CD4-positive, CD25-positive, alpha-beta regulatory T cell (primary cell): Measurements from ENCODE around the gene L3MBTL4. TPM values are rescaled to one million over a fixed set of nuclear protein-coding genes. Genes with fewer than 3 reads are reported as not detected.
"Not testable (repeated sequence)": the region's sequence is repeated elsewhere in the genome, so short reads cannot be mapped to it uniquely, and the experiment has no call there.

Experiments used
- ATAC-seq, 2 donors: fragments of 150-1000 bp; cut with Tn5 transposase; one replicate each; pipeline ENCODE4 v1.10.0; 2021; ENCODE audit warnings: low read depth in 2 of 2, moderate number of reproducible peaks in 2 of 2, moderate library complexity in 1 of 2
- DNase-seq, 3 donors: peaks; one replicate each; pipeline versions ENCODE4 v3.0.0 to v3.0.0-alpha.2; 2012 to 2022; ENCODE audit warnings: mixed read lengths in 1 of 3
- H3K27ac ChIP-seq: one replicate; pipeline ENCODE4 v1.7.0; 2013; ENCODE audit warnings: mild to moderate bottlenecking, low read length; ENCODE audit not compliant: insufficient read depth, poor library complexity, severe bottlenecking
- H3K27me3 ChIP-seq: one replicate; pipeline ENCODE4 v1.7.0; 2013; ENCODE audit warnings: low read length; ENCODE audit not compliant: control insufficient read depth, insufficient read depth
- H3K36me3 ChIP-seq: one replicate; pipeline ENCODE4 v1.7.0; 2013; ENCODE audit warnings: mild to moderate bottlenecking, low read length, moderate library complexity; ENCODE audit not compliant: control insufficient read depth, insufficient read depth
- H3K4me1 ChIP-seq: 2 replicates; pipeline ENCODE4 v1.7.0; 2013; ENCODE audit warnings: mild to moderate bottlenecking, low read length; ENCODE audit not compliant: insufficient read depth, control insufficient read depth, poor library complexity, severe bottlenecking
- H3K4me3 ChIP-seq: one replicate; pipeline ENCODE4 v1.7.0; 2013; ENCODE audit warnings: low read depth, mild to moderate bottlenecking, low read length, moderate library complexity
- H3K9me3 ChIP-seq, 2 experiments: 1 replicate in 1 of 2; 2 replicates in 1 of 2; pipeline ENCODE4 v1.7.0; 2013; ENCODE audit warnings: low read length in 2 of 2, mild to moderate bottlenecking in 1 of 2, moderate library complexity in 1 of 2; ENCODE audit not compliant: control insufficient read depth in 2 of 2
- H3K27ac Mint-ChIP-seq, 3 donors: one replicate each; pipeline ENCODE4 v1.8.0; 2020 to 2022; ENCODE audit warnings: mild to moderate bottlenecking in 3 of 3, mixed read lengths in 3 of 3, moderate library complexity in 2 of 3
- H3K27me3 Mint-ChIP-seq: one replicate; pipeline ENCODE4 v1.8.0; 2022; ENCODE audit warnings: mild to moderate bottlenecking, mixed read lengths
- H3K36me3 Mint-ChIP-seq: one replicate; pipeline ENCODE4 v1.8.0; 2020; ENCODE audit warnings: mixed read lengths
- H3K4me1 Mint-ChIP-seq, 4 donors: one replicate each; pipeline ENCODE4 v1.8.0; 2020 to 2022; ENCODE audit warnings: mixed read lengths in 4 of 4, mild to moderate bottlenecking in 1 of 4
- H3K4me3 Mint-ChIP-seq, 4 donors: one replicate each; pipeline ENCODE4 v1.8.0; 2020 to 2022; ENCODE audit warnings: mild to moderate bottlenecking in 4 of 4, mixed read lengths in 4 of 4, moderate library complexity in 3 of 4
- H3K9me3 Mint-ChIP-seq, 7 donors: one replicate each; pipeline ENCODE4 v1.8.0; 2020 to 2022; ENCODE audit warnings: mixed read lengths in 7 of 7, mild to moderate bottlenecking in 3 of 7, moderate library complexity in 2 of 7
- polyA plus RNA-seq, 4 donors: library from polyadenylated mRNA; unstranded; fragments of 300-500 nt; fragmentation: Illumina TruSeq; gene quantifications; one replicate each; pipeline ENCODE4 v1.2.3, GENCODE V29; 2021
- total RNA-seq: library from RNA; stranded (reverse); gene quantifications from one replicate; pipeline ENCODE4 v1.2.3, GENCODE V29; 2022

Gene L3MBTL4
- total and polyA plus RNA-seq, 5 donors from 2014 or later: 2.1 TPM; not detected in 4

DNA sequence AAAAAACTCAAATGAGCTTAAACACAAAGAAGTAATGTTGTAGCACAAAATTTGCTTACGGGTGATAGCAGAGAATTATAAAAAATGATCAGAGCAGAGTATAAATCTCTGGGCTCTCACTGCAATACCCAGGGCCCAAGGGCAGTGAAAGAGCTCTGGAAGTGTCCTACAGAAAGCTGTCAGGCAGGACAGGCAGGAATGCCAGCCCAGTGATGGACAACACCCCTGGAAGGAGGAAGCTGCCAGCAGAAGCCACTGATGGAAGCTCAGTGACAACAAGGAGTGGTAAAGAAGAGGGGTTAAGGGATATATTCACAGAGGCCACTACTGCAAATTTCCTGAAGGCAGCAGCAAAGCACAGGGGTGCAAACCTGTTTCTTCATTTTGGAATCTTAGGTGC is 214.9 kb downstream of the L3MBTL4 start:
- Histone ChIP-seq H3K4me1 (no peaks in the 10 kb centered on the region), H3K27ac (no peak overlapping the region), H3K9me3 (no peaks in the 10 kb centered on the region), H3K36me3 (no peaks in the 10 kb centered on the region), H3K4me3 (no peak overlapping the region), H3K27me3 (no peaks in the 10 kb centered on the region)
- ATAC-seq (no peak), DNase-seq (no peak)
- Mint-ChIP-seq H3K27me3 (no peaks in the 10 kb centered on the region), H3K36me3 (no peaks in the 10 kb centered on the region), H3K9me3 (peaks cover 0 to 7% (median 3%) of the 10 kb centered on the region in 7 donors), H3K27ac (no peak overlapping the region), H3K4me3 (no peak overlapping the region), H3K4me1 (no peaks in the 10 kb centered on the region)

DNA sequence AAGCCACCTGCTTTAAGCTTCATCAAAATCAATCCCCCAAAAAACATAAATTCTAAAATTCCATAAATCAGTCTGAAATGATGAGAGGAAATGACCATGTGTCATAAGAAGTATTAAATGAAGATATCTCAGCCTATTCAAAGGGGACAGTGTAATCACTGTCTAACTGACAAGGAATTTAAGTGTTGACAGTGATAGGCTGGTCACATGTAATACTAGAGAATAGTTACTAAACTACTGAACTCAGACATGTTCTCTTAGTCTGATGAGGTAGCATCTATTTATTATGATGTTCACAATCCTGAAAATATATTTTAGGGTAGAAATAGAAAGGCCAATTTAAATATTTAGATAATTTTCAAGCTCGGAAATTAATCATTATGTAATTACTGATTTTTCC is 216.1 kb downstream of the L3MBTL4 start:
- Histone ChIP-seq H3K36me3 (no peaks in the 10 kb centered on the region), H3K27ac (no peak overlapping the region), H3K9me3 (no peaks in the 10 kb centered on the region), H3K4me3 (no peak overlapping the region), H3K27me3 (no peaks in the 10 kb centered on the region), H3K4me1 (no peaks in the 10 kb centered on the region)
- Mint-ChIP-seq H3K9me3 (peaks cover 0 to 7% (median 3%) of the 10 kb centered on the region in 7 donors), H3K36me3 (no peaks in the 10 kb centered on the region), H3K27me3 (no peaks in the 10 kb centered on the region), H3K4me1 (no peaks in the 10 kb centered on the region), H3K4me3 (no peak overlapping the region), H3K27ac (no peak overlapping the region)
- ATAC-seq (no peak), DNase-seq (no peak)

DNA sequence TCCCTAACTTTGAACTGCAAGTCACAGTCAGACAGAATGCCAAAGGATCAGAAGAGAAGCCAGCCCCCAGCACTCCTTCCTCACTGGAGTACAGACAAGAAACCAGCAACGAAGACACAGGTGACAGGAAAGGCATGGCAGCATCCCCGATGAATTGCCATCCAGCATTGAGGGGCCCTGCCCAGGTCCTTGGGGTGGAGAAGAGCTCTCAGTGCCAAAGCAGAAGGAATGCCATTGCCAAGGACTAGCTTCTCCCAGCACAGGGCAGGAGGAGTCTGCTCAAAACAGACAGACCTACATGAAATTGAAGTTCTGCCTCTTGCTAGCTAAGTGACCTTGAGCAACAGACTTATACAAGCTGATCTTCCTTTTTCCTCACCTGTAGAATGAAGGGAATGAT is 220.1 kb downstream of the L3MBTL4 start:
- no peak overlapping the region for H3K4me3 ChIP-seq
- no peaks in the 10 kb centered on the region for H3K36me3 ChIP-seq
- no peaks in the 10 kb centered on the region for H3K27me3 ChIP-seq
- Mint-ChIP-seq H3K9me3 (peaks cover 0 to 7% (median 2%) of the 10 kb centered on the region in 7 donors), H3K4me1 (no peaks in the 10 kb centered on the region), H3K27me3 (no peaks in the 10 kb centered on the region), H3K4me3 (no peak overlapping the region), H3K36me3 (no peaks in the 10 kb centered on the region), H3K27ac (no peak overlapping the region)
- H3K4me1 ChIP-seq: no peaks in the 10 kb centered on the region
- ATAC-seq (no peak), DNase-seq (no peak)
- H3K27ac ChIP-seq: no peak overlapping the region
- H3K9me3 ChIP-seq: peaks cover 0 to 7% of the 10 kb centered on the region in 2 experiments

DNA sequence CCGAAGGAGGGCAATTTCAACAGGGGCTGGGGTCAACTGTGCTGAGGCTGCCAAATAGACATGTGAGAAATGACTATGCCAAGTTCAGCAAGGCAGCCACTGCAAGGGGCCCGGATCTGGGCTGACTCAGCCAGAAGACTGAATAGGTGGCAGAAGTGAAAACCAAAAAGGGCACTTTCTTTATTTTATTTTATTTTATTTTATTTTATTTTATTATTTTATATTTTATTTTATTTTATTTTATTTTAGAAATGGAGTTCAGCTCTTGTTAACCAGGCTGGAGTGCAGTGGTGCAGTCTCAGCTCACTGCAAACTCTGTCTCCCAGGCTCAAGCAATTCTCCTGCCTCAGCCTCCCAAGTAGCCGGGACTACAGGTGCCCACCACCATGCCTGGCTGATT is 228.9 kb downstream of the L3MBTL4 start:
- not testable (repeated sequence) for ATAC-seq, H3K4me1 Mint-ChIP-seq, H3K4me3 Mint-ChIP-seq, H3K4me3 ChIP-seq, H3K27ac Mint-ChIP-seq, H3K4me1 ChIP-seq, H3K27me3 Mint-ChIP-seq, H3K36me3 Mint-ChIP-seq, H3K27me3 ChIP-seq, H3K36me3 ChIP-seq, H3K27ac ChIP-seq, H3K9me3 ChIP-seq, DNase-seq
- H3K9me3 Mint-ChIP-seq: peaks cover 0 to 14% (median 10%) of the 10 kb centered on the region in 7 donors

DNA sequence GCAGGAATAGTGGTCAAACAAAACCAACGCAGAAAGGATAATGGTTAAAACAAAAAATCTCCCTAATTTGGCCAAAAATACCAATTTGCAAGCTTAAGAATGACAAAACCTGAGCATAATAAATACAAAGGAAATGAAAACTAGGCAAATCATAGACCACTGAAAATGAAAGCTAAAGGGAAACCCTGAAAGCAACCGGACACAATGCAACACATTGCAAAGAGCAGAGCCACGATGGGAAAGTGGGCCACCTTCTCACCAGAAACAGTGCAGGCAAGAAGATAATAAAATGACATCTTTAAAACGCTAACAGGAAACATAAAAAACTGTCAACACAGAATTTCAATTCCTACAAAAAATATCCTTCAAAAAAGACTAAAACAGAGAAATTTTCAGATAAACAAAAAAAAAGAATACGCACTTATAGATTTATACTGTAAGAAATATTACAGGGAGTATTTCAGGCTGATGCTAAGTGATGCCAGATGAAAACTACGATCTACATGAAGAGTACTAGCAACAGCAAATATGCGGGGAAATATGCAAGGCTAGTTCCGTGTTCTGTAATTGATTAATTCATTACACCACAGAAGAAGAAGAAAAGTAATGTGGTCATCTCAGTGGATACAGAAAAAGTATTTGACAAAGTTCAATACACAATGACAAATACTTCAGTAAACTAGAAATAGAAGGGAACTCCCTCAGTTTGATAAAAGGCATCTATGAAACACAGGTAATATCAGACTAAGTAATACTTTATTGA is 239.5 kb downstream of the L3MBTL4 start:
- Histone ChIP-seq H3K27me3 (no peaks in the 10 kb centered on the region), H3K9me3 (no peaks in the 10 kb centered on the region), H3K4me3 (no peak overlapping the region), H3K4me1 (no peaks in the 10 kb centered on the region), H3K27ac (no peak overlapping the region), H3K36me3 (no peaks in the 10 kb centered on the region)
- peaks cover 0 to under 1% (median 0%) of the 10 kb centered on the region in 4 donors for H3K4me1 Mint-ChIP-seq
- no peak overlapping the region for H3K27ac Mint-ChIP-seq
- ATAC-seq: no peak
- H3K4me3 Mint-ChIP-seq: no peak overlapping the region
- H3K36me3 Mint-ChIP-seq: no peaks in the 10 kb centered on the region
- peaks cover 0 to 7% (median 5%) of the 10 kb centered on the region in 7 donors for H3K9me3 Mint-ChIP-seq
- DNase-seq: no peak
- no peaks in the 10 kb centered on the region for H3K27me3 Mint-ChIP-seq

DNA sequence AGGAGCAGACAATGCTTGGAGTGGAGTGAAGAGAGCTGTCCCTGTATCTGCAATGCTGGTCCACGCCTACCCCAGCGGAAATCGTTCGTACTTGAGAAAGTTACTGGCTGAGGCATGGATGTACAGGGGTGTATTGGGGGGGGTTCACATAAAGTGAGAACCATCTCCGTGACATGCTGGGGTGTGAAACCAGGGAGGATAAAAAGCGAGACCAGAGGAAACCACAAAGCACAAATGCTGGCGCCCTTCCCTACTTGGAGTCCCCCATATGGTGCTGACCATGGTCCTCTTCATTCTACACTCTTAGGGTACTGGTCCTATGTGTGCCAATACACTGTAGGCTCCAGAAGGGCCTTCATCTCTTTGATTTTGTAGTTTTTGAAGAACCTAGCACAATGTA is 244.1 kb downstream of the L3MBTL4 start:
- Histone ChIP-seq H3K9me3 (no peaks in the 10 kb centered on the region), H3K4me1 (no peaks in the 10 kb centered on the region), H3K27ac (no peak overlapping the region), H3K4me3 (no peak overlapping the region), H3K36me3 (no peaks in the 10 kb centered on the region), H3K27me3 (no peaks in the 10 kb centered on the region)
- no peaks in the 10 kb centered on the region for H3K27me3 Mint-ChIP-seq
- H3K27ac Mint-ChIP-seq: no peak overlapping the region
- DNase-seq: no peak
- no peaks in the 10 kb centered on the region for H3K4me1 Mint-ChIP-seq
- peaks cover 0 to 12% (median 7%) of the 10 kb centered on the region in 7 donors for H3K9me3 Mint-ChIP-seq
- H3K4me3 Mint-ChIP-seq: no peak overlapping the region
- no peak for ATAC-seq
- no peaks in the 10 kb centered on the region for H3K36me3 Mint-ChIP-seq

DNA sequence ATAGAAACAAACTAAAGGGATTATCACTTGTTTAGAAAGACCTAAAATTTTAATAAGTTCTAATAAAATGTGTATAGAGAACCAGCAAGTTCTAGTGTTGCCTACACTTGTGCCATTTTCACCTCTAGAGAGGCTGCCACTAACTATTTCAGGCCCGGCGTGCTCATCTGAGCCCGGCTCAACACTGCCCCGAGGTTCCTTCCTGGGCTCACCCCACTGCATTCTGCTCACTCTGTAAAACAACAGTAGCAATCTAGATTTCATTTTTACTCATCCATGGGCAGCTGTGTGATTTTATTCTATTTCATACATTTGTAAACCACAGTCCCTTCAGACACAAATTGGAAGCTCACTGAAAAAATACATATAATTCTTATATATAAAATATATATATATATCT is 253.2 kb downstream of the L3MBTL4 start:
- Histone ChIP-seq H3K36me3 (no peaks in the 10 kb centered on the region), H3K4me1 (no peaks in the 10 kb centered on the region), H3K4me3 (no peak overlapping the region), H3K27me3 (no peaks in the 10 kb centered on the region), H3K9me3 (peaks cover 3 to 5% of the 10 kb centered on the region in 2 experiments), H3K27ac (no peak overlapping the region)
- ATAC-seq: no peak
- Mint-ChIP-seq H3K27ac (no peak overlapping the region), H3K4me3 (no peak overlapping the region), H3K9me3 (peaks cover 0 to 10% (median 7%) of the 10 kb centered on the region in 7 donors), H3K27me3 (no peaks in the 10 kb centered on the region), H3K36me3 (no peaks in the 10 kb centered on the region), H3K4me1 (no peaks in the 10 kb centered on the region)
- DNase-seq: no peak

DNA sequence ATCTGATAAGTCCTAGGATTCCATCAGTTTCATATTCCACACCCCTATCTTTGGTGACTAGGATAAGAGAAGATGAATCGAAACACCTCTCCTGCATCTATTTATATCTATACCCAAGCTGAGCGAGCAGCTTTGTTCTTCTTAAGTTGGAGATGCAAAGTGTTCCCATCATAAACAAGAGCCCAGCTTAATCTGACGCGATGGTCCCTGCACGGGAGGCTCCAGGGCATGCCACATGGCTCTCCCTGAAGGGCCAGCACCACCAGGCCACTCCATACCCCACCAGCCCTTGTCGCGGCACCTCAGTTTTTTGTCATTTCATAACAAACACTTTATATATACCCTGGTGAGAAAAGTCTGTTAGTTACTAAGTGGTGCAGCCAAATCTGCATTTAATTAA is 255.3 kb downstream of the L3MBTL4 start:
- H3K27me3 Mint-ChIP-seq: no peaks in the 10 kb centered on the region
- H3K9me3 Mint-ChIP-seq: peaks cover 0 to 10% (median 5%) of the 10 kb centered on the region in 7 donors
- H3K4me1 Mint-ChIP-seq: no peaks in the 10 kb centered on the region
- H3K9me3 ChIP-seq: peaks cover 3 to 5% of the 10 kb centered on the region in 2 experiments
- no peak overlapping the region for H3K4me3 Mint-ChIP-seq
- no peaks in the 10 kb centered on the region for H3K36me3 ChIP-seq
- DNase-seq: no peak
- H3K4me3 ChIP-seq: no peak overlapping the region
- no peak for ATAC-seq
- no peaks in the 10 kb centered on the region for H3K36me3 Mint-ChIP-seq
- H3K4me1 ChIP-seq: no peaks in the 10 kb centered on the region
- no peak overlapping the region for H3K27ac Mint-ChIP-seq
- no peaks in the 10 kb centered on the region for H3K27me3 ChIP-seq
- H3K27ac ChIP-seq: no peak overlapping the region
